ENCODE results near the gene CCDC177.

GRCh38 chr14:69528143-69528542 lies 46.5 kb downstream of the CCDC177 start:
- TF ChIP-seq CTCF (IDR thresholded peaks at IDR 0.05; ENCODE audit: insufficient read depth, low read length, poor library complexity, severe bottlenecking) (no peak), EZH2phosphoT487 (conservative IDR thresholded peaks at IDR 0.05; ENCODE audit: low read length) (no peak)

All from SU-DHL-6 (cell line).